Activated CD4-positive, CD25-positive, alpha-beta regulatory T cell treated with anti-CD3 and anti-CD28 coated beads, Interleukin-2, amount 50 U/mL, for 72 hours (primary cell): ENCODE data around the gene C16orf74.
A peak's percentile ranks its signal among the peaks of the same experiment; 100 is the strongest.

Experiments used
- DNase-seq: peaks from one replicate; pipeline ENCODE4 v3.0.0; 2021

C16orf74 gene

DNA sequence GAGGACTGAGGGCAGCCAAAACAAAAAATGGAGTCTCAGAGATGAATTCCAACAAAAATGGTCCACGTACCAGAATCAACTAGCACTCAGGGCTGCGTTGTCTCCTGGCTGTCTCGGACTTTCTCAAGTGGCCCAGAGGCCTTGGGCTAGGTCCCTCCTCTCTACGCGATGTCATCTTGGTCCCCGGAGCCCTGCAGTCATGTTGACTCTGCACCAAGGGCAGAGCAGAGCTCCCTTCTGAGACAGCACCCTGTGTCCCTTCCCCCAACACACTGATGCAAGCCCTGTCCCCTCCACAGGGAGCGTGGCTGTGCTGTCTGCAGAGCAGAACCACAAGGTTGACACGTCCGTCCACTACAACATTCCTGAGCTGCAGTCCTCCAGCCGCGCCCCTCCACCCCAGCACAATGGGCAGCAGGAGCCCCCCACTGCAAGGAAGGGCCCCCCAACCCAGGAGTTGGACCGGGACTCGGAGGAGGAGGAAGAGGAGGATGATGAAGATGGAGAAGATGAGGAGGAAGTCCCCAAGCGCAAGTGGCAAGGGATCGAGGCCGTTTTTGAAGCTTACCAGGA lies 83.0 kb downstream of the C16orf74 start:
- no peak for DNase-seq

DNA sequence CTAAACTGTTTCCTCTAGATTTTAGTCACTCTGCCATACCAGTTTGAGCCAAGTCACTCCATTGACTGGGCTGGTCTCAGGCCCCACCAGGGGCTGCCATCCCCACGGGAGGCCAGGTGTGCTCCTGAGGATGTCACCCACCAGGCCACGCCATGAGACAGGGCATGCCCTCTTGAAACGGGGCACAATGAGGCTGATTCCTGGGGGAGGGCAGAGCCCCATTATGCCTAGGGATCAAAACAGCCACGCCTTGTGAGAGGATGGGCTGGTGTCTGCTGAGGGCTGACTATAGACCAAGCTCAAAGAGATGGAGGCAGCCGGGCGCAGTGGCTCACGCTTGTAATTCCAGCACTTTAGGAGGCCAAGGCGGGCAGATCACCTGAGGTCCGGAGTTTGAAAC lies 83.6 kb downstream of the C16orf74 start:
- DNase-seq, result no peak

GRCh38 chr16:85665929-85666328 lies 85.0 kb downstream of the C16orf74 start:
- DNase-seq, result no peak

DNA sequence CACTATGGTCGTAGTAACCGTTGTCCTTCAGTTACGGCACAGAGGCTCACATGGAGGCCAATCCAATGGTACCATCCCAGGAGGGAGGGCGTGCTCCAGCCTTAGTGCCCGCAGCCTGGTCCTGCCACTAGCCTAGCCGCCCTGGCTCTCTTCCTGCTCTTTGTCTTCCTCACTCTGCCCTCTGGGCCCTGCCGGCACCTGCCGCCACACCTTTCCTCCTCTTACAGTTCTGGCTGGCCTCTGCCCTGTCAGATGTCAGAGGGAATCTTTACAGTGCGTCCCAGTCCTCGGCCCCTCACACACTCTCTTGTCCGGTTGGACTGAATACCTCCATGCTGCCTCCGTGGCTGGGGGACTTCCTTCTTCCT lies 85.5 kb downstream of the C16orf74 start:
- no peak for DNase-seq

GRCh38 chr16:85664580-85665372 lies 86.1 kb downstream of the C16orf74 start:
- DNase-seq, result no peak

- no peak for DNase-seq
These were observed 87.0 kb downstream of the C16orf74 start for GRCh38 chr16:85663891-85664321.

- no peak for DNase-seq
These were observed 87.7 kb downstream of the C16orf74 start for GRCh38 chr16:85662976-85663830.

DNA sequence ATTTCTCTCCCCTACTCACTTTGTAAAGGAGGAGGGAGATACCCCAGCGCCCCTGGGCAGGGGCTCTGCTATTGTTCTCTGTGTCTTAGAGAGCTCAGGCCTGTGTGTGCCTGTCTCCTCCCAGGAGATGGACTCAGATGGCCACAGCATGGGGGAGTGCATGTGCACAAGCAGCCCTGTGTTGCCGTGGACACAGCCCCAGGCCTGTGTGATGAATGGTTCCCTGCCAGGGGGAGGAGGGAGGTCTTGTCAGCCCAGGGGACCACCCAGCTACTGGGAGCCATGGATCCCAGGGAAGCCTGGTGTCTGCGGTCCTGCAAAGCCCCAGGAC lies 88.4 kb downstream of the C16orf74 start:
- DNase-seq, result no peak

DNA sequence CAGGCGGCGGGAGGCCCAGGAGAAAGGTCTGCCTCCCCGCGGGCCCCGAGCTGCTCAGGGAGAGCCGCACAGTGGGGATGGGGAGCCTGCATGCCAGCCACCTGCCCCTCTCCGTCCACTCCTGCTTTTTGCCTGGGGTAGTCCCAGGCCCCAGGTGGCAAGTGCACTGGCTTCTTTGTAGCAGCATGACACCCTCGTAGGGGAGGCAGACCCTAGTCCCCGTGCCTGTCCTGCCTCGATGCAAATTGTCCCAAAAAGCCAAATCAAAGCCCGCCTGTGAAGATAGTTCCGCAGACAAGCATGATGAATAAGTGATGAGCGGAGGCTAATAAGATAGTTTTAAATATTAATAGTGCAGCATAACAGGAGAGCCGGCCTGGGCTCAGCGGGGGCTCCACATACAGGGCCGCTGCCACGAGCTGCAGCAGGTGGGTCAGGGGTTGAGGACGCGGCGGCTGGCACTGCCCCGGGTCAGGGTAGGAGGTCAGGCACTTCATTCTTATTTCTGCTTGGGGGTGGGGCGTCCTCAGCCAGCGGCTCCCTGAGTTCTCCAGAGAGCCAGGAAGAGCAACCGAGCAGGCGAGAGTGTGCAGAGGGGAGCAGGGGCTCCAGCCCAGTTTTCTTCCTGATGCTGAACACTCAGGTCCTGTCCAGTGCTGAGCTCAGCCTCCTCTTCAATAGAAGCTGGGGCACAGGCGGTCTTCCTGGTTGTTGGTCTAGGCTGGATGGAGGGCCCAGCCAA lies 89.0 kb downstream of the C16orf74 start:
- DNase-seq, result no peak

GRCh38 chr16:85660843-85661739 lies 89.8 kb downstream of the C16orf74 start:
- no peak for DNase-seq

GRCh38 chr16:85659805-85660511 lies 90.9 kb downstream of the C16orf74 start:
- peak; percentile 72 for DNase-seq

- DNase-seq, result no peak
These were observed 91.6 kb downstream of the C16orf74 start for GRCh38 chr16:85659336-85659735.

DNA sequence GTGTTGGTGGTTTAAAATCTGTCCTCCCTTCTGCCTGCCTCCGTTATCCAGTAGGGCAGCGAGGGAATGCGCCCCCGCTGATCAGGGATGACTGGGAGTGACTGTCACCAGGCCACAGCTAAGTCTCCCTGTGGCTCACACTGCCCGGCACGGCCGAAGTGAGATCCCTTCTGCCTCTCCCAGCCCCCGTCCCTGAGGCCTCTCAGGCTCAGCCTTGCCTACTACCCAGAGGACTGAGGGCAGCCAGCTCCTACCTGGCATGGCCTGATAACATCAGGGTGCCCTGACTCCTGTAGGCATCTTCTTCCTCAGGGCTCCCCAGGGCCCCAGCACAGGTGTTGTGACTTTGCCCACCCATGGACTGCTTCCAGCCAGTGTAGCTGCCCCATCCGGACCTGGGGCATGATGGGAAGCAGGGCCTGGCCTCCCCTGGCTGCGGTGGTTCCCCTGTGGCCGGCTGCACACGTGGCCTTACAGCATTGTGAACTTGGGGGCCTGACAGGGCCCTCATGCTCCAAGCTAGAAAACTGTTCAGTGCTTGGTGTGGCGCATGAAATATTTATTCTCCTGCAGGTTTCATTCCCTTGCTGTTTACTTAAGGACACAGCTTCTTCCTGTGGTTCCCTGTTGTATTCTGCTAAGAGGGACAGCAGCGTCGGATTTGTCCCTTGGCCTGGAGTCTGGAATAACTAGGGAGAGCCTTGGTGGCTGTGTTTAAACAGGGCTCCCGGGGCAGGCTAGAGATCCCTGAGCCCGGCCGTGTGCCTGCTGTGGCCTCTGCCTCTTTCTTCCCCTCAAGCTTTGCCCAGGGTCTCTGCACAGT lies 92.2 kb downstream of the C16orf74 start:
- no peak for DNase-seq

- no peak for DNase-seq
These were observed 92.9 kb downstream of the C16orf74 start for GRCh38 chr16:85657996-85658395.
